Myocyte (in vitro differentiated cells): ENCODE measurements around the gene DAGLA. TPM values are rescaled to one million over a fixed set of nuclear protein-coding genes. Genes with fewer than 3 reads are reported as not detected.

ENCODE experiments used
- DNase-seq: peaks from one replicate; pipeline ENCODE4 v3.0.0-alpha.2; 2012; ENCODE audit warnings: low read depth
- total RNA-seq: library from RNA; depleted of rRNA; stranded (reverse); fragments of >200 nt; gene quantifications from 2 replicates; pipeline ENCODE4 v1.2.3, GENCODE V29; 2014

The DAGLA gene
- total RNA-seq, 1 donor from 2014 or later: 2.9 TPM

DNA sequence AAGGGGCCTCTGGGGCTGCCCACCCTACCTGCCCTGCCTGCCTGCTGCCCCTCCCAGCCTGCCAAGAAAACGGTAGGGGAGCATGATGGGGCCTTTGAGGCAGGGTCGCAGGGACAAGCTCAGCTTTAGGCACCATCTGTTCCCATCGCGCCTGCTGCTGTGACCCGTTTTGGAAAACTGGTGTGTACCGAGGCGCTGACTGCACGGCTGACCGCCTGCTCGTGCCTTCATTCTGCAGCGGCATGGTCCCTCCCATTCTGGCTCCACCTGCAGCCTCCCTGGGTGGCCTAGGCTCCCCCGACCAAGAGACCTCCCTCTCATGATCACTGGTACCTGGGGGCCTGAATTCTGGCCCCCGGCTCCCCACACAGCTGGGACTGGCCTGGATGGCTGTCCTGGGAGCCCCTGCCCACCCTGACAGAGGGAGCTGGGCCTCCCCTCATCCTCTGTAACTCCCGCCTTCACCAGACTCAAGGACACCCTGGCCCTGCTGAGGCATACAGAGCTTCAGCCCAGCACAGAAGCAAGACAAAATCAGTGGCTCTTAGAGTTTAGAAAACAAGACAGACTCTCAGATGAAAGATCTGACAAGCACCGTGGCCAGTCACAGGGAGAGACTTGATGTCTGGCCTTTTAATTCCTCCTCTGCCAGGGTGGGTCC lies 65.7 kb downstream of the DAGLA start:
- no peak for DNase-seq

- no peak for DNase-seq
Observed at GRCh38 chr11:61746442-61747191, 66.4 kb downstream of the DAGLA start.

DNA sequence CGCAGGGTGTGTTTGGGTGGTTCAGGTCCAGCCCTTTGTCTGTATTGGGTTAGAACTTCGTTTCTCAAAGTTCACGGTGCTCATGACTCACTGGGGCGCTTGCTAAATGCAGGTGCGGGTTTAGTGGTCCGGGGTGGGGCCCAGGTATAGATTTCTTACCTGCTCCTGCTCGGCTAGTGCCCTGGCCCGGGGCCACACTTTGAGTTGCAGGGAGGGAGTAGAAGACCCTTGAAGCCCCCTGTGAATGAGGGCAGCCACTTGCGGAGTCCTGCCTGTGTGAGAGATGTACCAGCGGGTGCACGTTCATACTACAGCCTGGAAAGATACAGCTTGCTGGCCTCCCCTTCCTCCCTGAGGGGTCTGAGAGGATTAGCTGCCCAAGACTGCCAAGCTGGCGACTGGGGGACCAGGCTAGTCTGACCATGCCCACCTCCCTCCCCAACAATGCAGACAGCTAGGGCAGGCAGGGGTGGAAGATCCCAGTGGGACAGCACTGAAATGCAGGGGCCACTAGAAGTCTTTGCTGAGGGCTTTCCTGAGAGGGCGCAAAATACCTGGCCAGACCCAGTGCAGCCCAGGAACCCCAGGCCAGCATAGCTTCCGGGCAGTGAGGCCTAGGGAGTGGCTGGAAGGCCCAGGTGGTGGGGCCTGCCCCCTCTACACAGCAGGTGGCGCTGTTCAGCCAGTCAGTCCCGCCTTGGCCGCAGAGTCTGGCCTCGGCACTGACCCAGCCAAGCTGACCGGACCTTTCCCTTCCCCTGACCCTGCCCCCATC lies 67.2 kb downstream of the DAGLA start:
- peak; percentile 71 for DNase-seq

DNA sequence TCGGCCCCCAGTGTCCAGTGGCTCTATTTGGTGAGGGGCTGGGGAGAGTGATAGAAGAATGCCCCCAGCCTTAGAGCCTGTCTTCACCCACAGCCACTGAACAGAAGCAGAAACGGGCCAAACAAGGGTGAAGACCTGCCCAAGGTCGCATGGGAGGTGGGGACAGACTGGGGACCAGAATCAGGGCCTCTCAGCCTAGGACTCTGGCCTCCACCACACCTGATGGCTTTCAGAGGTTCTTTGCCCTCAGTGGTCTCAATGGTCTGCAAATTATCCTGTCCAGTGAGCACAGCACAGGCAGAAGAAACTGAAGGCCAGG lies 67.7 kb downstream of the DAGLA start:
- no peak for DNase-seq

DNA sequence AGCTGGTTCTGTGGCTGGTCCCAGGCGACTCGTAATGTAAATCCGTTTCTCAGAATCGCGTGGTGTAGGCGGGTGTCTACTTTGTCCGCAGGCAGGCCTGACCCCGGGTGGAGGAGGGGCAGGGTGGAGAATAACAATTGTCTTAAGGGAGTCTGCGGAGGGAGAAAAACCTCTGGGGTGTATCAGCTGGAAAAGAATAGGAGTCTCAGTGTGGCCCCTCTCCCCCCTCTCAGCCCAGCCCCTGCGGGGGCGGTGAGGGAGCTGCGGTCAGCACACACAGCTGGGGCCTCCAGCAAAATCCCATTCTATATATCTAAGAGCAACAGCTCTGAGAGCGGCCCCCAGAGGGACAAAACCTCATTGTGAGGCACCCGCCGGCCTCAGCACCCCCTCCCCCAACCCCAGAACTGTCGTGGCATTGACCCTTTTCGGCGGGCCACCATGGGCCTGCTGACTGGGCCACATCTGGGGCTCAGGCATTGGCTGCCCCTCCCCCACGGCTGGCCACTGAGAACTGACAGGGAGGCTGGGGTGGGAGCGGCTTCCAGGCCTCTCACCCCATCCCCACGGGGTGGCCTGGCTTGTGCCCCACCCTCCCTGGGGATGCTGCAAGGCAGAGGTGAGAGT lies 69.5 kb downstream of the DAGLA start:
- no peak for DNase-seq

GRCh38 chr11:61750631-61751273 lies 70.6 kb downstream of the DAGLA start:
- DNase-seq: no peak

DNA sequence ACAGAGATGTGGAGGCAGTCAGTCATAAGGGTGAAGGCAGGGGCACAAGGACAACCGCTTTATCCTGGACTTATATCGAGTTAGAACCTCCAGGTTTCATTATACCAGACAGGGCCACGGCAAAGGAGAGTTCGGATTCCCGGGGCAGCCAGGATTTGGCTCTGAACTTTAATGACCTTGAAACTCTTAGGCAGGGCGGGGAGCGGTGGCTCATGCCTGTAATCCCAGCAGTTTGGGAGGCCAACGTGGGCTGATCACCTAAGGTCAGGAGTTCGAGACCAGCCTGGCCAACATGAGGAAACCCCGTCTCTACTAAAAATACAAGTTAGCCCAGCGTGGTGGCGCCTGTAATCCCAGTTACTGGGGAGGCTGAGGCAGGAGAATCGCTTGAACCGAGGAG lies 71.2 kb downstream of the DAGLA start:
- DNase-seq: no peak

GRCh38 chr11:61752117-61752924 lies 72.1 kb downstream of the DAGLA start, which contains the start of gene MYRF:
MYRF (plus strand) TSS chr11:61752636; CDS start chr11:61752745, 109 bp downstream.
- DNase-seq: peak; percentile 27

GRCh38 chr11:61752925-61753521 lies 72.8 kb downstream of the DAGLA start:
- DNase-seq: no peak

GRCh38 chr11:61753672-61754071 lies 73.5 kb downstream of the DAGLA start:
- no peak for DNase-seq

DNA sequence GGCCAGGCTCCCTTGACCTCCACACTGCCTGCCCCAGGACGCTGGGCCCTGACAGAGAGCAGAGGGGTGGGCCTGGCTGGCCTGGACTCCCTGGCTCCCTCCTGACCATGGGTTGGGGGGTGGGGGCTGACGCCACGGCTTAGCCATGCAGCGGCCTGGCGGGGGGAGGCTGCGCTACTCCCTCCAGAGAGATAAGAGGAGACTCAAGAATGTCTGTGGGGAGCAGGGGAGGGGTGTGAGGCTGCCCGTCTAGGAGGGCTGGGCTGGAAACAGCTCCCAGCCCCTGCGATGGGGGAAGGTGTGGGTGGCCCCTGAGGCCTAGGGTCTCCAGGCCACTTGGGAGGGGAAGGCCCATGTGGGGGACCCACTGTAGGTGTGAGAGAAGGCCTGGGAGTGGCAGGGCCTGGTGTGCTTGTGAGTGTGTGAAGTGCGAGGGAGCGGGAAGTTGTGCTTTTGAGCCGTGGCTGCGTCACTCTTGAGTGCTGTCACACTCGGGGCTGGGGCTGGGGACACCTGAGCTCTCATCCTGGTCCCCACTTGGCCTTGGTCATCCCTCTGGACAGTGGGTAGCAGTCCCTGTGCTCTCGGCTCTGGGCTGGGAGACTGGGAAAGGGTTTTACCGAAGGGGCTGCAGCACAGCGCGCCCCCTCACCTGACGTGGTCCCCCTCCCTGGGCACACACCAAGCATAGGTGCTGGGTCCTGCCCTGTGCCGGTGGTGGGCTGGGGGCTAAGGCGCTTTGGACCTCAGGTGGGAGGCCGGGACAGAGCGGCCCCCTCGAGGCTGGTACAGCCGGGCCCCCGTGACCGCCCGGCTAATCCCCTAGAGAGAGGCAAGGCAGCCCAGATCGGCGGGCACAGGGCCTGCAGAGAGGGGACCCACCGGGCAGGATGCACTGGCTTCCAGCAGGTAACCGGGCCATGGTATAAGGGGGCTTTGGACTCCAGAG lies 74.6 kb downstream of the DAGLA start:
- DNase-seq: no peak

GRCh38 chr11:61756147-61756451 lies 75.9 kb downstream of the DAGLA start:
- no peak for DNase-seq

- no peak for DNase-seq
Observed at GRCh38 chr11:61756452-61757212, 76.4 kb downstream of the DAGLA start.

DNA sequence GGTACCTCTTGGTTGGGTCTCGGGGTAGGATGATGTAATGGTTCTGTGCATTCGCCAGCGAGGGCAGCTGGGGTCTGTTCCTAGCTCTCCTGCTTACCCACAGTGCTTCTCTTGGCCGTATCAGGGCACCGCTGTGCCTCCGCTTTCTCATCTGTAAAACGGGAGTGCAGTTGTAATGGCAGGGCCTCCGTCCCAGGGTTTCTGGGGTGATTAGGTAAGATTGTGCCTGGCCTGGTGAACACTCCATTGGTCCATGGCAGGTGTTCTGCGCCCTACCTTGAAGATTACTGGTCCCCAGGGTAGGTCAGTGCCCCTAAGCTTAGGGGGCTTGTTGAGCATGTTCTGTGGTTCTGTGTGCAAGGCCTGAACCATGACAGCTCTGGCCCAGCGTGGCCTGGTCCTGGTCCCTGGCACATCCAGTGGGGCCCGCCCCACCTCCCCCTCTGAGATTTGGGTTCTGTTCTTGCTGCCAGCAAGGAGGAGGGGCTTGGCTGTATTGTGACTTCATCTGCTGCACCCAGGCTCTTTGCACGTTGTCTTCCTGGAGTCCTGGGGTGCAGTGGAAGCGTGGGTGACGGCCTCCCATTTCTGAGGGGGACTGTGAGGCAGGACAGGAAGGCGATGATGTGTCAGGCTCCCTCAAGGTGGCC lies 77.1 kb downstream of the DAGLA start:
- no peak for DNase-seq

DNA sequence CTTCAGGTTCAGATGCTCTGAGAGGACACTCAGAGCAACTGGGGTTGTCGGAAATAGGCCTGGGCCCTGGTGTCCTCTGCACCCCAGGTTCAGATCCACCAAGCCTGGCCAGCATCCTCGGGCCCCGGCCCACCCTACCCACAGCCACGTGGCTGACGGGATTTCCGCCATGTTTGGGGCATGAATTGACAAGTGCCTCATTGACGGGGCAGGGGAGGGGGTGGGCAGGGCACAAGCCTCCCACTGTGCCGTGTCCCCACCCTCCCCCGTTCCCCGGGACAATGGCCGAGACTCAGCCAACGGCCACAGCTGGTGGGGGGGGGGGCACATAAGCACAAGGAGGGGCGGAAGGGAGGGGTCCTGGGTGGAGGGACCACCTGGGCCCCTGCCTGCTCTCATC lies 80.8 kb downstream of the DAGLA start:
- DNase-seq: no peak

GRCh38 chr11:61761440-61762222 lies 81.4 kb downstream of the DAGLA start:
- DNase-seq: no peak

DNA sequence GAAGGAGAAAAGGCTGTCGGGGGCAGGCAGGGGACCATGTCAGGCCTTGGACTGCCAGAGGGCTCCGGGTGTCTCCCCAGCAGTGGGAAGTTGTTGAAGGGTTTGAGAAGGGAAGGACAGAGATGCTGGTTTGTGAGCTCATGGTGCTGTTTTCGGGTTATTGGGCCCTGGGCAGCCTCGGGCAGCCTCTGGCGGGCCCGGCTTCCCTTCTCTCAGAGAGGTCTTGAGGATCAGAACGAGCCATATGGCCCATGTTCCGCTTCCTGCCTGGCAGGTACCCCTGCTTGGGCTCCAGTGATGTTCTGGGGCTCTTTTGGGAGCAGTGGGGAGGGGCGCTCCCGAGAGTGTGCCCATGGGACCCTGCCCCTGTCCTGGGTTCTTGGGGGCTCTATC lies 82.0 kb downstream of the DAGLA start:
- DNase-seq: no peak
